ENCODE results near the gene WNT11. TPM values are rescaled to one million over a fixed set of nuclear protein-coding genes. Genes with fewer than 3 reads are reported as not detected.
"Not testable (repeated sequence)": the region's sequence is repeated elsewhere in the genome, so short reads cannot be mapped to it uniquely, and the experiment has no call there.

The WNT11 gene
- total RNA-seq, 1 donor from 2014 or later, result not detected

- DNase-seq (ENCODE audit: low read depth), result no peak
Observed at GRCh38 chr11:76201672-76202412, 4.5 kb downstream of the WNT11 start.

GRCh38 chr11:76201056-76201455, 5.2 kb downstream of the WNT11 start:
- DNase-seq (ENCODE audit: low read depth), result no peak

GRCh38 chr11:76200006-76200940, 6.0 kb downstream of the WNT11 start:
- no peak for DNase-seq (ENCODE audit: low read depth)

GRCh38 chr11:76198691-76199090, 7.6 kb downstream of the WNT11 start:
- DNase-seq (ENCODE audit: low read depth), result not testable (repeated sequence)

GRCh38 chr11:76197941-76198640, 8.2 kb downstream of the WNT11 start:
- no peak for DNase-seq (ENCODE audit: low read depth)

- DNase-seq (ENCODE audit: low read depth), result no peak
Observed at GRCh38 chr11:76197332-76197731, 9.0 kb downstream of the WNT11 start.

- no peak for DNase-seq (ENCODE audit: low read depth)
Observed at GRCh38 chr11:76196849-76197248, 9.5 kb downstream of the WNT11 start.

- DNase-seq (ENCODE audit: low read depth), result no peak
Observed at GRCh38 chr11:76194872-76195668, 11.2 kb downstream of the WNT11 start.

- no peak for DNase-seq (ENCODE audit: low read depth)
Observed at GRCh38 chr11:76193219-76193618, 13.1 kb downstream of the WNT11 start.

- no peak for DNase-seq (ENCODE audit: low read depth)
Observed at GRCh38 chr11:76190376-76190775, 15.9 kb downstream of the WNT11 start.

GRCh38 chr11:76189682-76190081, 16.6 kb downstream of the WNT11 start:
- no peak for DNase-seq (ENCODE audit: low read depth)

GRCh38 chr11:76188873-76189272, 17.4 kb downstream of the WNT11 start:
- DNase-seq (ENCODE audit: low read depth), result no peak

- no peak for DNase-seq (ENCODE audit: low read depth)
Observed at GRCh38 chr11:76186776-76187279, 19.5 kb downstream of the WNT11 start.

GRCh38 chr11:76185931-76186401, 20.3 kb downstream of the WNT11 start:
- DNase-seq (ENCODE audit: low read depth), result no peak

GRCh38 chr11:76185511-76185910, 20.8 kb downstream of the WNT11 start:
- no peak for DNase-seq (ENCODE audit: low read depth)

- no peak for DNase-seq (ENCODE audit: low read depth)
Observed at GRCh38 chr11:76184551-76184993, 21.7 kb downstream of the WNT11 start.

- no peak for DNase-seq (ENCODE audit: low read depth)
Observed at GRCh38 chr11:76181371-76181770, 24.9 kb downstream of the WNT11 start.

GRCh38 chr11:76179147-76179546, 27.2 kb downstream of the WNT11 start:
- no peak for DNase-seq (ENCODE audit: low read depth)

GRCh38 chr11:76177250-76177686, 29.0 kb downstream of the WNT11 start:
- no peak for DNase-seq (ENCODE audit: low read depth)

- DNase-seq (ENCODE audit: low read depth), result no peak
Observed at GRCh38 chr11:76176463-76176862, 29.8 kb downstream of the WNT11 start.

- DNase-seq (ENCODE audit: low read depth), result no peak
Observed at GRCh38 chr11:76175783-76176182, 30.5 kb downstream of the WNT11 start.
